Left ventricle myocardium inferior (tissue), 1 donor: ENCODE measurements around the gene PARD3B. TPM values are rescaled to one million over a fixed set of nuclear protein-coding genes. Genes with fewer than 3 reads are reported as not detected.

Experiments used
- DNase-seq: peaks from one replicate; pipeline ENCODE4 v3.0.0-alpha.2; 2020
- H3K27ac ChIP-seq: fragments of 200-600 bp; replicated peaks from 2 replicates; pipeline ENCODE4 v1.8.0; 2021
- H3K27me3 ChIP-seq: fragments of 200-600 bp; 2 replicates; pipeline ENCODE4 v1.8.0; 2021; ENCODE audit warnings: low read depth
- H3K36me3 ChIP-seq: fragments of 200-600 bp; 2 replicates; pipeline ENCODE4 v1.8.0; 2021
- H3K4me1 ChIP-seq: fragments of 200-600 bp; 2 replicates; pipeline ENCODE4 v1.8.0; 2021
- H3K4me3 ChIP-seq: fragments of 200-600 bp; 2 replicates; pipeline ENCODE4 v1.8.0; 2021; ENCODE audit warnings: mild to moderate bottlenecking, moderate library complexity
- H3K9me3 ChIP-seq: fragments of 200-600 bp; replicated peaks from 2 replicates; pipeline ENCODE4 v1.8.0; 2021
- CTCF ChIP-seq: fragments of 200-600 bp; IDR thresholded peaks from 2 replicates; pipeline ENCODE4 v1.8.0; 2021; ENCODE audit warnings: antibody characterized with exemption, mild to moderate bottlenecking, borderline replicate concordance
- intact Hi-C: fragments of 100-400 bp; cut with micrococcal nuclease; formaldehyde crosslinking; loops from one replicate; pipeline ENCODE4 v1.11.0; 2022
- total RNA-seq: library from RNA; stranded (reverse); fragmentation: NEBNext Ultra II Directional; extraction: Animal tissue kit (Norgen Biotek cat#: 25700); gene quantifications from one replicate; pipeline ENCODE4 v1.2.1, GENCODE V29; 2021
- donor health status: DM: no; HTN: yes; CAD: no; lungs with severe emphysema.

Gene PARD3B
- total RNA-seq, 1 donor from 2014 or later = 9.1 TPM

- intact Hi-C loops = no loop called here
- Histone ChIP-seq H3K36me3 (no peaks in the 10 kb centered on the region), H3K27me3 (no peaks in the 10 kb centered on the region), H3K4me3 (no peak overlapping the region), H3K27ac (no peak overlapping the region), H3K4me1 (no peaks in the 10 kb centered on the region), H3K9me3 (peaks cover 12% of the 10 kb centered on the region)
- no peak for TF ChIP-seq CTCF
- no peak for DNase-seq
Measured at GRCh38 chr2:205435970-205436369, 890.7 kb downstream of the PARD3B start.

- Histone ChIP-seq H3K4me1 (no peaks in the 10 kb centered on the region), H3K9me3 (peaks cover 19% of the 10 kb centered on the region), H3K4me3 (no peak overlapping the region), H3K27ac (no peak overlapping the region), H3K36me3 (peaks cover 5% of the 10 kb centered on the region), H3K27me3 (no peaks in the 10 kb centered on the region)
- no peak for DNase-seq
- intact Hi-C loops = no loop called here
- TF ChIP-seq CTCF = no peak
Measured at GRCh38 chr2:205438241-205438640, 893.0 kb downstream of the PARD3B start.

GRCh38 chr2:205439621-205440020 is 894.3 kb downstream of the PARD3B start:
- intact Hi-C loops = no loop called here
- no peaks in the 10 kb centered on the region for H3K4me1 ChIP-seq
- H3K9me3 ChIP-seq = peaks cover 19% of the 10 kb centered on the region
- H3K27me3 ChIP-seq = no peaks in the 10 kb centered on the region
- peaks cover 6% of the 10 kb centered on the region for H3K36me3 ChIP-seq
- DNase-seq = no peak
- no peak for TF ChIP-seq CTCF
- H3K27ac ChIP-seq = no peak overlapping the region
- H3K4me3 ChIP-seq = no peak overlapping the region

GRCh38 chr2:205441524-205441923 is 896.2 kb downstream of the PARD3B start:
- Histone ChIP-seq H3K27me3 (no peaks in the 10 kb centered on the region), H3K4me1 (no peaks in the 10 kb centered on the region), H3K4me3 (no peak overlapping the region), H3K9me3 (peaks cover 11% of the 10 kb centered on the region), H3K27ac (no peak overlapping the region), H3K36me3 (peaks cover 6% of the 10 kb centered on the region)
- intact Hi-C loops = no loop called here
- no peak for DNase-seq
- TF ChIP-seq CTCF = no peak

GRCh38 chr2:205448189-205448588 is 902.9 kb downstream of the PARD3B start:
- Histone ChIP-seq H3K4me3 (no peak overlapping the region), H3K27me3 (no peaks in the 10 kb centered on the region), H3K9me3 (peaks cover 4% of the 10 kb centered on the region), H3K4me1 (no peaks in the 10 kb centered on the region), H3K36me3 (peaks cover 1% of the 10 kb centered on the region), H3K27ac (no peak overlapping the region)
- no peak for DNase-seq
- intact Hi-C loops = no loop called here
- no peak for TF ChIP-seq CTCF
